OCI-LY7 (cell line): ENCODE measurements around the gene DOCK7. TPM values are rescaled to one million over a fixed set of nuclear protein-coding genes. Genes with fewer than 3 reads are reported as not detected.

Experiments used
- BruUV-seq: library from RNA; stranded (reverse); fragments of 400-500 nt; replicated peaks from 2 replicates; lab custom pipeline; 2021; lab: Mats Ljungman, UMichigan
- CTCF ChIA-PET: fragments of 300-600 bp; sonication (Branson Sonifier 250); formaldehyde crosslinking; loops from one replicate; lab custom pipeline; 2022; ENCODE audit warnings: antibody characterized with exemption; ENCODE audit not compliant: unreplicated experiment; lab: Charles Lee
- POLR2A ChIA-PET: fragments of 300-600 bp; sonication (Branson Sonifier 250); formaldehyde crosslinking; loops from one replicate; lab custom pipeline; 2022; ENCODE audit warnings: antibody characterized with exemption; lab: Charles Lee
- DNase-seq: peaks from one replicate; pipeline ENCODE4 v3.0.0-alpha.2; 2015; ENCODE audit warnings: low spot score
- H2AFZ ChIP-seq: fragments of 200-600 bp; sonication (generic), shearing (Covaris generic); 2 replicates; pipeline ENCODE4 v1.6.1; 2014; ENCODE audit warnings: mild to moderate bottlenecking, antibody characterized with exemption, low read length, moderate library complexity
- H3K27ac ChIP-seq: fragments of 200-600 bp; sonication (generic); 2 replicates; pipeline ENCODE4 v1.5.1; 2014; ENCODE audit warnings: mixed run types, low read depth, mild to moderate bottlenecking, moderate library complexity, low read length, inconsistent platforms; ENCODE audit not compliant: poor library complexity, severe bottlenecking
- H3K36me3 ChIP-seq: fragments of 200-600 bp; sonication (generic); 2 replicates; pipeline ENCODE4 v1.6.1; 2014; ENCODE audit warnings: mild to moderate bottlenecking, antibody characterized with exemption, low read length, moderate library complexity, mixed read lengths; ENCODE audit not compliant: insufficient read depth
- H3K4me1 ChIP-seq: fragments of 200-600 bp; sonication (generic); 2 replicates; pipeline ENCODE4 v1.5.1; 2014; ENCODE audit warnings: mild to moderate bottlenecking, low read length; ENCODE audit not compliant: insufficient read depth, poor library complexity, severe bottlenecking
- H3K4me2 ChIP-seq: fragments of 200-600 bp; sonication (generic); 2 replicates; pipeline ENCODE4 v1.6.1; 2014; ENCODE audit warnings: mild to moderate bottlenecking, low read length
- H3K4me3 ChIP-seq: fragments of 200-600 bp; sonication (generic); 2 replicates; pipeline ENCODE4 v1.5.1; 2014; ENCODE audit warnings: mild to moderate bottlenecking, low read depth, low read length; ENCODE audit not compliant: poor library complexity, severe bottlenecking
- H3K79me2 ChIP-seq: fragments of 200-600 bp; sonication (generic); 2 replicates; pipeline ENCODE4 v1.6.1; 2016; ENCODE audit warnings: low read depth, mild to moderate bottlenecking, low read length, moderate library complexity, mixed read lengths; ENCODE audit not compliant: insufficient read depth
- H3K9me2 ChIP-seq: fragments of 200-600 bp; sonication (generic); 2 replicates; pipeline ENCODE4 v1.6.1; 2016; ENCODE audit warnings: mild to moderate bottlenecking, low read length, mixed read lengths; ENCODE audit not compliant: insufficient read depth
- H3K9me3 ChIP-seq: fragments of 200-600 bp; sonication (generic); 2 replicates; pipeline ENCODE4 v1.6.1; 2014; ENCODE audit warnings: mild to moderate bottlenecking, mixed run types, low read length, mixed read lengths
- H4K20me1 ChIP-seq: fragments of 200-600 bp; sonication (generic); 2 replicates; pipeline ENCODE4 v1.6.1; 2014; ENCODE audit warnings: mild to moderate bottlenecking, antibody characterized with exemption, low read length, moderate library complexity, mixed read lengths; ENCODE audit not compliant: insufficient read depth
- EZH2phosphoT487 ChIP-seq: fragments of 200-600 bp; sonication (generic); IDR thresholded peaks from 2 replicates; pipeline ENCODE4 v1.6.1; 2018; ENCODE audit warnings: low read depth, borderline replicate concordance, mild to moderate bottlenecking, mixed run types, antibody characterized with exemption, low read length, moderate library complexity, mixed read lengths
- intact Hi-C: fragments of 100-400 bp; cut with micrococcal nuclease; formaldehyde crosslinking; loops from one replicate; pipeline ENCODE4 v1.10.0; 2022; ENCODE audit not compliant: unreplicated experiment
- total RNA-seq, 2 experiments: library from RNA; depleted of rRNA in 1 of 2; stranded (reverse); fragments of >200 nt in 1 of 2; shearing (Covaris generic) in 1 of 2; gene quantifications; 2 replicates each; pipeline ENCODE4 v1.2.3, GENCODE V29; 2014 to 2022
- TF ChIP-seq, protein P1 (sequence below): fragments of 200-600 bp; sonication (generic); conservative IDR thresholded peaks from 2 replicates; pipeline ENCODE4 v1.5.1; 2014; ENCODE audit warnings: mild to moderate bottlenecking, antibody characterized with exemption, low read length, moderate library complexity, mixed read lengths

Gene DOCK7
- total RNA-seq, 2 experiments from 2014 or later: 19.5 to 20.3 TPM

DNA sequence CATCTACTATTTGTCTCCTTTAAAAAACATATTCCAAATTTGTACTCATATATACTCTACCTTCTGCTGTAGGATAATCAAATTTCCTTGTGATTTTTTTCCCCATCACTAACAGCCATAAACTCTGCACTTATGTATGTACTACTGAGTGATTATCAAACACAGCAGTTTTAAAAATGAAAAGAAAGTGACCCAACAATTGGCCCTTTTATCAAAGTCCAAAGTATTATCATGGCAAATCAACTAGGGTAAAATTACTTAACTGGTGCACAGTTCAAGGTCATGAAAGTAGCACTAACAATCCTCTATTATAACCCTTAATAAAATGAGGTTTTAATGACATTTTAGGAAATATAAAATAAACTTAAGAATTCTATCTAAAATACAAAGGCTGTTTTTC, 79.3 kb downstream of the DOCK7 start:
- H3K36me3 ChIP-seq: no peaks in the 10 kb centered on the region
- H3K9me2 ChIP-seq: no peaks in the 10 kb centered on the region
- peaks cover 14% of the 10 kb centered on the region for H3K4me1 ChIP-seq
- intact Hi-C loops: no loop called here
- no peak overlapping the region for H2AFZ ChIP-seq
- no peaks in the 10 kb centered on the region for H3K9me3 ChIP-seq
- POLR2A ChIA-PET: interaction anchor here (0.7 kb wide), 1 partner anchor 10 kb away, joined by 3 read pairs; no protein-coding TSS in a partner anchor
- no peak overlapping the region for H3K27ac ChIP-seq
- H4K20me1 ChIP-seq: no peaks in the 10 kb centered on the region
- no peak overlapping the region for H3K4me2 ChIP-seq
- H3K4me3 ChIP-seq: no peak overlapping the region
- DNase-seq: no peak
- CTCF ChIA-PET: no interaction called here
- no TSS peak for BruUV-seq
- TF ChIP-seq, protein P1, sequence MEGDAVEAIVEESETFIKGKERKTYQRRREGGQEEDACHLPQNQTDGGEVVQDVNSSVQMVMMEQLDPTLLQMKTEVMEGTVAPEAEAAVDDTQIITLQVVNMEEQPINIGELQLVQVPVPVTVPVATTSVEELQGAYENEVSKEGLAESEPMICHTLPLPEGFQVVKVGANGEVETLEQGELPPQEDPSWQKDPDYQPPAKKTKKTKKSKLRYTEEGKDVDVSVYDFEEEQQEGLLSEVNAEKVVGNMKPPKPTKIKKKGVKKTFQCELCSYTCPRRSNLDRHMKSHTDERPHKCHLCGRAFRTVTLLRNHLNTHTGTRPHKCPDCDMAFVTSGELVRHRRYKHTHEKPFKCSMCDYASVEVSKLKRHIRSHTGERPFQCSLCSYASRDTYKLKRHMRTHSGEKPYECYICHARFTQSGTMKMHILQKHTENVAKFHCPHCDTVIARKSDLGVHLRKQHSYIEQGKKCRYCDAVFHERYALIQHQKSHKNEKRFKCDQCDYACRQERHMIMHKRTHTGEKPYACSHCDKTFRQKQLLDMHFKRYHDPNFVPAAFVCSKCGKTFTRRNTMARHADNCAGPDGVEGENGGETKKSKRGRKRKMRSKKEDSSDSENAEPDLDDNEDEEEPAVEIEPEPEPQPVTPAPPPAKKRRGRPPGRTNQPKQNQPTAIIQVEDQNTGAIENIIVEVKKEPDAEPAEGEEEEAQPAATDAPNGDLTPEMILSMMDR: no peak
- TF ChIP-seq EZH2phosphoT487: no peak
- no peaks in the 10 kb centered on the region for H3K79me2 ChIP-seq

GRCh38 chr1:62601457-62601856, 86.7 kb downstream of the DOCK7 start:
- intact Hi-C loops: no loop called here
- no peaks in the 10 kb centered on the region for H3K9me2 ChIP-seq
- no peak overlapping the region for H3K27ac ChIP-seq
- H2AFZ ChIP-seq: no peak overlapping the region
- H3K4me1 ChIP-seq: no peaks in the 10 kb centered on the region
- no peaks in the 10 kb centered on the region for H3K9me3 ChIP-seq
- no peak overlapping the region for H3K4me2 ChIP-seq
- DNase-seq: no peak
- ChIA-PET POLR2A (no interaction called here), CTCF (no interaction called here)
- peaks cover 4% of the 10 kb centered on the region; the same call in 1 of the 2 replicates for H4K20me1 ChIP-seq
- H3K36me3 ChIP-seq: no peaks in the 10 kb centered on the region
- H3K79me2 ChIP-seq: no peaks in the 10 kb centered on the region
- TF ChIP-seq, protein P1: no peak
- TF ChIP-seq EZH2phosphoT487: no peak
- no TSS peak for BruUV-seq
- H3K4me3 ChIP-seq: no peak overlapping the region

DNA sequence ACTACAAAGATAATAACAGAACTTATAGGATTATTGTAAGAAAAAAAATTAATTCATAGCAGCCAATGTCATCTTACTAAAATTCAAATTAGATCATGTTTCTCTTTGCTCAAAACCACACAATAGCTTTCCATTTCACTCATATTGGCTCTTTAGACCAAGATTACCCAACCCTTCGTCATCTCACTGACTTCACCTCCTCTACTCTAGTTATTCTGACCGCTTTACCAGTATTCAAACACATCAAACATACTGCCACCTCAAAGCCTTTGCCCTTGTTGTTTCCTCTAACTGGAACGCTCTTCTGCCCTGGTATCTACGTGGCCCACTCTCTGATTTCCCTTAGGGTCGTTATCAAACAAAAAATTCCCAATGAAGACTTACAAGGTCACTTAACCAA, 89.1 kb downstream of the DOCK7 start:
- Histone ChIP-seq H3K4me1 (no peaks in the 10 kb centered on the region), H3K9me2 (no peaks in the 10 kb centered on the region), H2AFZ (no peak overlapping the region), H3K4me3 (no peak overlapping the region), H3K9me3 (no peaks in the 10 kb centered on the region), H3K4me2 (no peak overlapping the region), H3K36me3 (no peaks in the 10 kb centered on the region), H4K20me1 (peaks cover 4% of the 10 kb centered on the region; the same call in 1 of the 2 replicates), H3K79me2 (no peaks in the 10 kb centered on the region), H3K27ac (no peak overlapping the region)
- DNase-seq: no peak
- TF ChIP-seq, protein P1: no peak
- TF ChIP-seq EZH2phosphoT487: no peak
- intact Hi-C loops: no loop called here
- ChIA-PET CTCF (no interaction called here), POLR2A (interaction anchor here (0.5 kb wide), 1 partner anchor 10 kb away, joined by 3 read pairs; no protein-coding TSS in a partner anchor)
- BruUV-seq: no TSS peak
